ENCODE data around the gene MTO1.
"Not testable (repeated sequence)": the region's sequence is repeated elsewhere in the genome, so short reads cannot be mapped to it uniquely, and the experiment has no call there.

MTO1 gene

DNA sequence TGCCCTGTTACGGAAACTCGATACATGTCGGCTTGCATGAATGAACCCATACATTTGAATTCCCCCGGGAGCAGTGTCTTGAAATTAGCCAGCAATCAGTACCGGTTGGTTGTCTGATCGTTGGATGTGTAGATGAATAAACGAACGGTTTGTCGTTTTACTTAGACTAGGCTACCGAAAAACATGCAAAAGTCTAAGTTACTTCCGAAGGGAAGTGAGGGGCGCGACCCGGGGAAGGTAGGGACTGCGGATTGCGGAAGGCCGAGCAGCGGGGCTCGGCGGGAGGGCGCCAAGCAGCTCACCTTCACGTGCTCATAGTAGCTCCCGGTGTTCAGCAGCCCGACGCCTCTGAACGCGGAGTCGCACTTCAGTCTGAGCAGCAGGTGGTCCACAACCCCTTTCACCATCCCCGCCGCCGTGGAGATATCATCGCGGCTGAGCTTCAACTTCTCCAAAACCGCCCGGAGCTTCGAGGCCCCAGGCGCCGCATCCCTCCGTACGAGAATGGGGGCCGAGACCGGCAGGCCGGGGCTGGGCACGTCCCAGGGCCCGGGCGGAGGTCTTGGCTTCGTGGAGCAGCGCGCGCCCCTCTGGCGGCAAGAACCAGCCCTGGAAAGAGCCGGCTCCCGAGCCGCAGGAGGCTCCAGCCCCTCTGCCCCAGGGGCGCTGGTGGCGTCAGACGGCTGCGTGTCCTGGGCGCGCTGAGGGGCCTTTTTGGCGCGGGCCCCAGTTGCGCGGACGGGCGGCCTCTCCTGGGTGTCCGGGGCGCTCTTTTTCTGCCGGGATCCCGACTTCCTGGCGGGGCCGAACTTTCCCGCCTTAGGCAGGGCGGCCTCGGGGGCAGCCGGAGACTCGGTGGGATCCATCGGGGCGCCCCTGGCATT, 10.1 kb upstream of the MTO1 start:
- H3K4me3 ChIP-seq (ENCODE audit: low read length): peak overlapping the region; percentile 48
- DNase-seq (ENCODE audit: low read depth): peak; percentile 37
- TF ChIP-seq, protein P1, sequence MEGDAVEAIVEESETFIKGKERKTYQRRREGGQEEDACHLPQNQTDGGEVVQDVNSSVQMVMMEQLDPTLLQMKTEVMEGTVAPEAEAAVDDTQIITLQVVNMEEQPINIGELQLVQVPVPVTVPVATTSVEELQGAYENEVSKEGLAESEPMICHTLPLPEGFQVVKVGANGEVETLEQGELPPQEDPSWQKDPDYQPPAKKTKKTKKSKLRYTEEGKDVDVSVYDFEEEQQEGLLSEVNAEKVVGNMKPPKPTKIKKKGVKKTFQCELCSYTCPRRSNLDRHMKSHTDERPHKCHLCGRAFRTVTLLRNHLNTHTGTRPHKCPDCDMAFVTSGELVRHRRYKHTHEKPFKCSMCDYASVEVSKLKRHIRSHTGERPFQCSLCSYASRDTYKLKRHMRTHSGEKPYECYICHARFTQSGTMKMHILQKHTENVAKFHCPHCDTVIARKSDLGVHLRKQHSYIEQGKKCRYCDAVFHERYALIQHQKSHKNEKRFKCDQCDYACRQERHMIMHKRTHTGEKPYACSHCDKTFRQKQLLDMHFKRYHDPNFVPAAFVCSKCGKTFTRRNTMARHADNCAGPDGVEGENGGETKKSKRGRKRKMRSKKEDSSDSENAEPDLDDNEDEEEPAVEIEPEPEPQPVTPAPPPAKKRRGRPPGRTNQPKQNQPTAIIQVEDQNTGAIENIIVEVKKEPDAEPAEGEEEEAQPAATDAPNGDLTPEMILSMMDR (IDR thresholded peaks at IDR 0.05; ENCODE audit: insufficient read depth, low read depth, low read length, missing control alignments): no peak

DNA sequence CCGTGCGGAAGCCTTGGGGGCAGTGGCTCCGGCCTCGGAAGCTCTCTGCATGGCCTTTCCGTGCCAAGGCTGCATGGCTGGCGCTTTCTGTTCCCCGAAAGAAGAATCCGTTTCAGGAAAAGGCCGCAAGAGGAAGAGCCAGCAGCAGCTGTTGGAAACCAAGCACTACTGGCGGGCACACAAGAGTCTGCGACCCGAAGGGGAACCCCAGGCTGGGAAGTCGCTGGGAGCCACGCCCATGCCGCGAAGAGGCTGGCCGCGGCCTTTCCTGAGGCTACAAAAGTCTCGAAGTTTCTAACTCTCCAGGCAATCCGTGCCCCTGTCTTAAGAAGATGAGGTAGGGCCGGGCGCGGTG, 9.5 kb upstream of the MTO1 start, which contains the start of gene CGAS:
TSS of gene CGAS (minus strand) at position 191 of the 355 bp plus-strand sequence. CDS start at position 75, 116 bp downstream.
- H3K4me3 ChIP-seq (ENCODE audit: low read length): peak within 1 kb of the TSS; percentile 48
- TF ChIP-seq, protein P1 (IDR thresholded peaks at IDR 0.05; ENCODE audit: insufficient read depth, low read depth, low read length, missing control alignments): no peak
- DNase-seq (ENCODE audit: low read depth): peak; percentile 41

DNA sequence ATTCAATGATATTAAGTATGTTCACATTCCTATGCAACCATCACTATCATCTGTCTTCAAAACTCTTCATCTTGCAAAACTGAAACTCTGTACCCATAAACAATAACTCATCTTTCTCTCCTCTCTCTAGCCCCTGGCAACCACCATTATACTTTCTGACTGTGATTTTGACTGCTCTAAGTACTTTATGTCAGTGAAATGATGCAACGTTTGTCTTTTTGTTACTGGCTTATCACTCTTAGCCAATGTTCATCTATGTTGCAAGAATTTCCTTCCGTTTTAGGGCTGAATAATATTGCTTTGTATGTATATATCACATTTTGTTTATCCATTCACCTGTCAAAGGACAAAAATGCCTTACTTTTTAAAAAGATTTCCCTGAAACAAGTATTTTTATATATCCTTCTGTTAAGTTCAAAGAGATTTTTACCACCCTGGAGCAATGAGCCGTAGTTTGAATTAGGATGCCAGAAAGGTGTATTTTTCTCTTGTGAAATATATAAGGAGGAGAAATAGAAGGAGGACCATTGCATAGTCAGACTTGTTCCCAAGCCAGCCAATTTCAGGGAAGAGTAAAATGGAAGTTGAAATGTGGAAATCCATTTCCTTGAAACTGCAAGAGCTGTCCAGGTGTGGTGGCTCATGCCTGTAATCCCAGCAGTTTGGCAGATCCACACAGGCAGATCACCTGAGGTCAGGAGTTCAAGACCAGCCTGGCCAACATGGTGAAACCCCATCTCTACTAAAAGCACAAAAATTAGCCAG, 5.5 kb upstream of the MTO1 start:
- DNase-seq (ENCODE audit: low read depth): peak; percentile 88
- H3K4me3 ChIP-seq (ENCODE audit: low read length): no peak overlapping the region
- TF ChIP-seq, protein P1 (IDR thresholded peaks at IDR 0.05; ENCODE audit: insufficient read depth, low read depth, low read length, missing control alignments): no peak

DNA sequence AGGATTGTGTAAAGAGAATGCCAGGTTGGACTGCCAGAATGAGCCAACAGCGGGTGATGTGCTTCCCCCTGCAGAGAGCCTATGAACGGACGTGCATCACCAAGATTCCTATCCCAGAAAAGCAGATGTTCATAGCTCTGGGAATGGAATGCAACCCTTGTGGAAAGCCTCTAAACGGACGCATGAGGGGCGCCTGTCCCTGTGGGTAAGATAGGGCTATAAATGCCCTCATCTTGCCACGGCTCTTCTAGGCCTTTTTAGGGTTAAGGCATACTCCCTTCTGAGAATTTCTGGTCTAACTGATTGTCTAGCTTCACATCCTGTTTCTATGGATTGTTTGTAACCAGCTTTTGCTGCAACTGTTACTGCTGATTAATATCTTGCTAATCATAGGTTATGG, 2.1 kb upstream of the MTO1 start:
- not testable (repeated sequence) for H3K4me3 ChIP-seq (ENCODE audit: low read length); DNase-seq (ENCODE audit: low read depth)

DNA sequence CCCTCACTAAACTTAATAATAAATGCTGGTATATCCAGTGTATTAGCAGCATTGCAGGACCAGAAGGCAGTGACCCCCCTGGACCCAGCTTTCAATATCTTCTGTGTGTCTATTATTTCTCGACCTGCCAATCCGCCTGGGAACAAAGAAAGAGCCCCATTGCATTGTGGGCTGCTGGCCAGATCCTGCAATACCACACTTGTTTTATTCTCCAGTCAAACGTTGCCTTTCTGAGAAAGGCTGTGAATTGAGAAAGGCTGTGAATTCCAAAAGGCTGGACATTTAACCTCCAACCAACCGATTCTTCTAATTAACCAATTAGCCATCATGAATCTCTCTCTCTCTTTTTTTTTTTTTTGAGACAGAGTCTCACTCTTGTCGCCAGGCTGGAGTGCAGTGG, 1.5 kb upstream of the MTO1 start:
- DNase-seq (ENCODE audit: low read depth): no peak

DNA sequence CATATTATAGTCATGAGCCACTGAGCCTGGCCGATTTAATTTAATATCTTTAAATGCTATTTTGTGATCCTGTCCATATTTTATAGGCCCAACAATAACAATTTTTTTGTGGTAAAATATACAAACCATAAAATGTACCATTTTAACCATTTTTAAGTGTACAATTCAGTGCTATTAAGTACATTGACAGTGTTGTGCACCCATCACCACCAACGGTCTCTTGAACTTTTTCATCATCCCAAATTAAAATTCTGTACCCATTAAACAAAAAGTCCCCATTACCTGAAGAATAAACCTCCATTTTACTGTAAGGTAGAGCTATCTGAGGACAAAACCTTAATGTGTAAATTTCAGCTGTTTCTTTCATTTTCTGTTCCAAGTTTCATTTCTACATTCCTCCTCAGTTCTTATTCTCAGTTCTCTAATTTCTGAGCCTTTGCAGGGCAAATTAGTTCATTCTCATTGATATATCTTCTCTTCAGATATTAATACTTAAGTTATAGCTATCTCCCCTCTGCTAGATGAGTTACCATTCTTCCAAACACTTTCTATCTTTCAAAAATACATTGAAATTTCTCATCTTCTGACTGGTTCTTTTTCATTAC, 10.3 kb downstream of the MTO1 start:
- no peak overlapping the region for H3K4me3 ChIP-seq (ENCODE audit: low read length)
- TF ChIP-seq, protein P1 (IDR thresholded peaks at IDR 0.05; ENCODE audit: insufficient read depth, low read depth, low read length, missing control alignments): no peak
- no peak for DNase-seq (ENCODE audit: low read depth)

More for the DNA sequence above, 1.5 kb upstream of the MTO1 start:
- H3K4me3 ChIP-seq (ENCODE audit: low read length): no peak overlapping the region
- TF ChIP-seq, protein P1 (IDR thresholded peaks at IDR 0.05; ENCODE audit: insufficient read depth, low read depth, low read length, missing control alignments): no peak

DNA sequence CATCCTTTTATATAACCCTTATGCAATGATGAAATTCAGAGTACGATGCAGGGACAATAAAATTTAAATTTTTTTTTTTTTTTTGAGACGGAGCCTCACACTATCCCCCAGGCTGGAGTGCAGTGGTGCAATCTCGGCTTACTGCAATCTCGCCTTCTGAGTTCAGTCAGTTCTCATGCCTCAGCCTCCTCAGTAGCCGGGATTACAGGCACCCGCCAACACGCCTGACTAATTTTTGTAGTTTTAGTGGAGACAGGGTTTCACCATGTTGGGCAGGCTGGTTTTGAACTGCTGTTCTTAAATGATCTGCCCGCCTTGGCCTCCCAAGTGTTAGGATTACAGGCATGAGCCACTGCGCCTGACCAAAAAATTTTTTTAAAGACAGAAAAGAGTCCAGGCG, 15.2 kb downstream of the MTO1 start:
- H3K4me3 ChIP-seq (ENCODE audit: low read length): no peak overlapping the region
- DNase-seq (ENCODE audit: low read depth): no peak
- TF ChIP-seq, protein P1 (IDR thresholded peaks at IDR 0.05; ENCODE audit: insufficient read depth, low read depth, low read length, missing control alignments): no peak
